GM21360 (cell line): Measurements from ENCODE around the gene FAM177B.
A peak's percentile ranks its signal among the peaks of the same experiment; 100 is the strongest.

Experiments used
- ATAC-seq: cut with Tn5 transposase; IDR thresholded peaks from one replicate; pipeline ENCODE4 v1.9.1; 2021; ENCODE audit warnings: mild to moderate bottlenecking, moderate library complexity; ENCODE audit not compliant: unreplicated experiment

The FAM177B gene

DNA sequence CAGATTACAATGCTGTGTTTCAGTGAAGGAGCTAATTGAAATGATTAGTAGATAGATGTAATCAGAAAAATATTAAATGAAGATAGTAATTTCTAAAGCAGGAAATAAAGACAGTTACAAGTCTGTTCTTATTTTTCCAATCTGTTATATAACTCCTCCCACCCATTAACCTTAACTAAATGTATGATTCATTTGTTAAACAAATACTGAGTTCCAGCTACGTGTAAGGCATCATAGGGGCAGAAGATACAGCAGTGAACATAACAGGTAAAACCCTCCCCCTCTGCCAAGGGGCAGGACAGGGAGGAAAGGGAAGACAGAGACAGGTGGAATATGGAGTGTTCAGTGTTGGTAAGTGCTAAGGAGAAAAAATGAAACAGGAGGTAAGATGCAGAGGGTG is at the start of gene FAM177B:
TSS of gene FAM177B (plus strand) at position 231 of the 400 bp plus-strand sequence. CDS start 9,344 bp downstream, outside the sequence.
- no peak for ATAC-seq

DNA sequence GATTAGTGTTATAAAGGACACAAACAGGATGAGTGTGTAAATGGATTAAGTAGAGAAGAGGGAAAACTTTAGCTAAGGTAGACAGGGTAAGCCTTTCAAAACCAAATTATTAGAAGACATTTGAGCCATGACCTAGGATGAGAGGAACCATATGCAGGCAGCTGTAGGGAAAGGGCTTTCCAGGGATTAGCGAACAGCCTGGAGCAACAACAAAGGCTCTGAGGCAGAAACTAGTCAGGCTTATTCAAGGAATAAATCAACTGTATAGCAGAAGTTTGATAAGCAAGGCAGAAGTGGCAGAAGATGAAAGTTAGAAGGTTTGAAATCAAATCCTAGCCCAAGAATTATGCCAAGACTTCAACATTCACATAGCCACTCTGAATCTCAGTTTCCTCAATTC is 46.0 kb upstream of the FAM177B start:
- ATAC-seq: no peak

DNA sequence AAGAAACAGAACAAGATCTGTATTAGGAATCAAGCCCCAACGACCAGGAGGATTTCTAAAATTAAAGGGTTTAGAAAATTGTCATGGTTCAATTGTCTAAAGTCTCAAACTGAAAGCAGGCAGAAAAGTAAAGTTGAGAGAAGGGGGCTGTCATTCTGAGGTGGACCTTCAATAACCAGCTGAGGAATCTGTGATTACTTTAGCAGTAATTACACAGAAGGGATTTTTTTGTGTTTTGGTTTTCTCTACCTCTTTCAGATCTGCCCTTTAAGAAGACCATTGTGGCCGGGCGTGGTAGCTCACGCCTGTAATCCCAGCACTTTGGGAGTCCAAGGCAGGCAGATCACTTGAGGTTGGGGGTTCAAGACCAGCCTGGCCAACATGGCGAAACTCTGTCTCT is 42.1 kb upstream of the FAM177B start:
- no peak for ATAC-seq

DNA sequence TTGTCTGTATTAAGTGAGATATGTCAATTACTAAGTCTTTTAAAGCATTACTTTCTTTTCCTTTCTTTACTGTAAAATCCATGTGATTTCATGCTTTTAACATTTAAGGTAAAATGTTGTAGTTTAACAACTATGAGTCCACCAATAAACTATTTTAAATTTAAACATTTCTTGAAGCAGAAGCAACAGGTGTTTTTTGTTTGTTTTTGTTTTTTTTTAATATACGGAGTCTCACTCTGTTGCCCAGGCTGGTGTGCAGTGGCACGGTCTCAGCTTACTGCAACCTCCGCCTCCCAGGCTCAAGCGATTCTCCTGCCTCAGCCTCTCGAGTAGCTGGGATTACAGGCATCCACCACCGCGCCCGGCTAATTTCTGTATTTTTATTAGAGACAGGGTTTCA is 40.3 kb upstream of the FAM177B start:
- no peak for ATAC-seq

DNA sequence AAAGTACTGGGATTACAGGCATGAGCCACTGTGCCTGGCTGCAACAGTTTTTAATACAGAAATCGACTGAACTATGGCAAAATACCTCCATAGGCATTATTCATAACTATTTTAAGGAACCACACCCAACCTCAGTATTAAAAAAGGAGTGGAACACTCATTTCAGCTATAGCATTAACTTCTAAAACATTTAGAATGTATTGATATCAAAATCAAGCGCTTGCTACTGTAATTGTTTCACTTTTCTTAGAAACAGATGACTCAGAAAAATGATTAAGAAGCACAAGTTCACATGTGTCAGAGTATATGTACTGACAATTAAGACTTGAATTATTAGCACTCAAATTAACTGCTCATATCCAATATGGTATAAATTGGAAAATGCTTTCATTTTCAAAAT is 39.8 kb upstream of the FAM177B start:
- ATAC-seq: no peak

DNA sequence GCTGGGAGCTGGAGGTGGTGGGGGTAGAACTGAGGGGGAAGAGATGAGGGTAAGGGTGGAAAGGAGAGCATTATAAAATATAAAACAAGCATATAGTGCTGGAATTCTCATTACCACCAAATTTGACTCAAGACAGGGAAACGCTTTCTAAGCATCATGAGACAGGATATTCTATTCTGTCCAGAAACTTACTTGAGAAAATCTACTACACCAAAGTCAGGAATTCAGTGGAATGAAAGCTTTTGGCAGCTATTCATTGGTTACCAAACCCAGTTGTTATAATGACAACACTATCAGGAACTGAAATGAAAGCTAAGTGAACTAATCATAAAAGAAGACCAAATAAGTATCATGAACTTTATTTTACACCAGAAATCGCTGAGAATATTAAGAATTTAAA is 39.2 kb upstream of the FAM177B start:
- no peak for ATAC-seq

- no peak for ATAC-seq
These were observed 34.8 kb upstream of the FAM177B start for GRCh38 chr1:222702210-222702609.

DNA sequence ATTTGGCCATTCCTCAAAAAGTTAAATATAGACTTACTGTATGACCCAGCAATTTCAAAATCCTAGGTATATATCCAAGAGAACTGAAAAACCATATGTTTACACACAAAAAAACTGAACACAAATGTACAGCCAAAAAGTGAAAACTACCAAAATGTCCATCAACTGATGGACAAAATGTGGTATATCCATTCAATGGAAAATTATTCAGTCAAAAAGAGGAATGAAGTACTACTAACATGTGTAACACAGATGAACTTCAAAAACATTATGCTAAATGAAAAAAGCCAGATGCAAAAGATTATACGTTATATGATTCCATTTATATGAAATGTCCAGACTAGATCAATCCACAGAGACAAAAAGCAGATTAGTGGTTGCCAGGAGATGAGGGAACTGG is 32.7 kb upstream of the FAM177B start:
- ATAC-seq: no peak

DNA sequence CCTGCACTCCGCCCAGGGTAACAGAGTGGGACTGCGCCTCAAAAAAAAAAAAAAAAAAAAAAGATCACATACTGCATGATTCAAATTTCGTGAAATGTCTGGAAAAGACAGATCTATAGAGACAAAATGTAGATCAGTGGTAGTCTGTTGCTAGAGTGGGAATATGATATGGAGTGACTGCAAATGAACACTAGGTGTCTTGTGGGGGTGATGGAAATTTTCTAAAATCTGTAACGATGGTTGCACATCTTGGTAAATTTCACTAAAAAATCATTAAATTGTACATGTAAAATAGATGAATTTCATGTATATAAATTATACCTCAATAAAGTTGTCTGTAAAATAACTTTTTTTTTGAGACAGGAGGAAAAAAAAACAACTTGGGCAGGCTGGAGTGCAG is 30.2 kb upstream of the FAM177B start:
- ATAC-seq: no peak

GRCh38 chr1:222709700-222710153 is 27.3 kb upstream of the FAM177B start:
- no peak for ATAC-seq

GRCh38 chr1:222711319-222712252 is 25.4 kb upstream of the FAM177B start:
- ATAC-seq: peak; percentile 32

GRCh38 chr1:222712253-222713090 is 24.5 kb upstream of the FAM177B start, which contains the start of the genes AIDA and BROX:
AIDA (minus strand) TSS chr1:222712491; CDS start chr1:222712317, 174 bp downstream.
BROX (plus strand) TSS chr1:222712564; CDS start chr1:222715700, 3,136 bp downstream.
- ATAC-seq: peak; percentile 76

- ATAC-seq: peak; percentile 61
These were observed 23.7 kb upstream of the FAM177B start for GRCh38 chr1:222713091-222713961.

GRCh38 chr1:222716393-222716792 is 20.6 kb upstream of the FAM177B start:
- ATAC-seq: no peak

- ATAC-seq: no peak
These were observed 8.3 kb upstream of the FAM177B start for GRCh38 chr1:222728746-222729145.

- no peak for ATAC-seq
These were observed 6.1 kb upstream of the FAM177B start for GRCh38 chr1:222730866-222731265.

DNA sequence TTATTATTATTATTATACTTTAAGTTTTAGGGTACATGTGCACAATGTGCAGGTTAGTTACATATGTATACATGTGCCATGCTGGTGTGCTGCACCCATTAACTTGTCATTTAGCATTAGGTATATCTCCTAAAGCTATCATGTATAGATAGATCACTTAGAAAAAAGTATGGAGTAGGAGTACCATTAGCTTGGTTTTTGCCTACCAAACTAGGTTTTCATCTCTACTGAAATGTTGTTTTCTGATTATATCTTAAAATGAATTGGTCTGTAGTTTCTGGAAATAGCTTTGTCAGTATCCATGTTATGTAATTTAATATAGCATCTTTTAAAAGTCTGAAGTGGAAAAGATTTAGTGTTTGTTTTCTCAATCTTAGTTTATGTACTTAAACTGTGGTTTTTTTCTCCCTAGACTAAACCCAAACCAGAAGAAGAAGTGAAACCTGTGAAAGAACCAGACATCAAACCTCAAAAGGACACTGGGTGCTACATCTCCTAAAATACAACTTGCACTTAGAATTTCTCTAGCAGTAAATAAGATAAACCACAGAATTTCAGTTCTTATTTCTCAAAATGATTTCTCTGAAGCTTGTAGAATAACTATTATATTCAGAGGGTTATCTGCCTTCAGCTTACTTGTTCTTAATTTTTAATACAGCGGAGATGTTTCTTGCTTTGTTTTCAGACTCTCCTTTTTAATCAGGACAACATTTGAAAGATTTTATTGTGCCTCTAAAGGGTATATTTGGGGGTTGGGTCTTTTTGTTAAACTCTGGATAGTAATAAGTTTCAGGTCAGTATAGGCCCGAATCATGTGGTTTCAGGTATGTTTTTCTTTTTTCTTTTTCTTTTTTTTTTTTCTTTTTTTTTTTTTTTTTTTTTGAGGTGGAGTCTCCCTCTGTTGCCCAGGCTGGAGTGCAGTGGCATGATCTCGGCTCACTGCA is 4.5 kb upstream of the FAM177B start:
- ATAC-seq: peak; percentile 98

DNA sequence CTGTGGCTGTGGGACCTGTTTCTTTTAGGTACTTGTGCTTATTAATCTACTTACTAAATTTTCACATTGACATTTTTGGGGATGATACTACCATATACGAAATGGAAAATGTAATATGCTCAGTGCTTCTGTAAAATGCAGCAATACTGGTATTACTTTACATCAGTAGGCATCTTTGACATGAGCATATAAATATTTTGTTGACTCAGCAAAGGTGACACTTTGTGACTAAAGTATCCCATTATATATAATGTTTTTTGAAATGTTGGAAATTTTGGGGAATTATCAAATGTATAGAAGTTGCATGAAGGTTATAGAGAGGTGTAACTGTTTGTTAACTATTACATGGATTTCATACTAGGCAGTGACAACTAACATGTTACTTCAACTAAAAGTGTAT is 2.3 kb upstream of the FAM177B start:
- ATAC-seq: no peak

GRCh38 chr1:222736470-222736869 is 532 bp upstream of the FAM177B start:
- ATAC-seq: no peak
